ENCODE results near the gene PHEX. TPM values are rescaled to one million over a fixed set of nuclear protein-coding genes. Genes with fewer than 3 reads are reported as not detected.

Gene PHEX
- total and polyA plus RNA-seq, 12 donors: 0.07 to 0.33 (median 0.10) TPM; not detected in 1

- TF ChIP-seq, protein P1, sequence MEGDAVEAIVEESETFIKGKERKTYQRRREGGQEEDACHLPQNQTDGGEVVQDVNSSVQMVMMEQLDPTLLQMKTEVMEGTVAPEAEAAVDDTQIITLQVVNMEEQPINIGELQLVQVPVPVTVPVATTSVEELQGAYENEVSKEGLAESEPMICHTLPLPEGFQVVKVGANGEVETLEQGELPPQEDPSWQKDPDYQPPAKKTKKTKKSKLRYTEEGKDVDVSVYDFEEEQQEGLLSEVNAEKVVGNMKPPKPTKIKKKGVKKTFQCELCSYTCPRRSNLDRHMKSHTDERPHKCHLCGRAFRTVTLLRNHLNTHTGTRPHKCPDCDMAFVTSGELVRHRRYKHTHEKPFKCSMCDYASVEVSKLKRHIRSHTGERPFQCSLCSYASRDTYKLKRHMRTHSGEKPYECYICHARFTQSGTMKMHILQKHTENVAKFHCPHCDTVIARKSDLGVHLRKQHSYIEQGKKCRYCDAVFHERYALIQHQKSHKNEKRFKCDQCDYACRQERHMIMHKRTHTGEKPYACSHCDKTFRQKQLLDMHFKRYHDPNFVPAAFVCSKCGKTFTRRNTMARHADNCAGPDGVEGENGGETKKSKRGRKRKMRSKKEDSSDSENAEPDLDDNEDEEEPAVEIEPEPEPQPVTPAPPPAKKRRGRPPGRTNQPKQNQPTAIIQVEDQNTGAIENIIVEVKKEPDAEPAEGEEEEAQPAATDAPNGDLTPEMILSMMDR (IDR thresholded peaks at IDR 0.05): no peak
- TF ChIP-seq POLR2A (IDR thresholded peaks at IDR 0.05): no peak
- Histone ChIP-seq H3K36me3 (replicated peaks in 1 of 2) (no peaks in the 10 kb centered on the region), H3K27me3 (peaks cover 6% of the 10 kb centered on the region), H3K4me3 (no peak overlapping the region), H3K27ac (no peak overlapping the region), H3K4me1 (replicated peaks in 1 of 2) (no peaks in the 10 kb centered on the region), H3K9me3 (replicated peaks in 1 of 3) (no peaks in the 10 kb centered on the region)
- intact Hi-C loops (cut with DNase I): no loop called here
- no peak for DNase-seq
Observed at GRCh38 chrX:22203186-22203585, 171.1 kb downstream of the PHEX start.

GRCh38 chrX:22206781-22207180 is 174.7 kb downstream of the PHEX start:
- Histone ChIP-seq H3K4me3 (no peak overlapping the region), H3K4me1 (replicated peaks in 1 of 2) (no peaks in the 10 kb centered on the region), H3K9me3 (replicated peaks in 1 of 3) (no peaks in the 10 kb centered on the region), H3K36me3 (replicated peaks in 1 of 2) (no peaks in the 10 kb centered on the region), H3K27me3 (peaks cover 3% of the 10 kb centered on the region), H3K27ac (no peak overlapping the region)
- TF ChIP-seq, protein P1 (IDR thresholded peaks at IDR 0.05): no peak
- 32 to 76% (median 60%) methylated on average over 1 of the region's 1 CpG for WGBS, 4 donors
- intact Hi-C loops (cut with DNase I): no loop called here
- DNase-seq: no peak

DNA sequence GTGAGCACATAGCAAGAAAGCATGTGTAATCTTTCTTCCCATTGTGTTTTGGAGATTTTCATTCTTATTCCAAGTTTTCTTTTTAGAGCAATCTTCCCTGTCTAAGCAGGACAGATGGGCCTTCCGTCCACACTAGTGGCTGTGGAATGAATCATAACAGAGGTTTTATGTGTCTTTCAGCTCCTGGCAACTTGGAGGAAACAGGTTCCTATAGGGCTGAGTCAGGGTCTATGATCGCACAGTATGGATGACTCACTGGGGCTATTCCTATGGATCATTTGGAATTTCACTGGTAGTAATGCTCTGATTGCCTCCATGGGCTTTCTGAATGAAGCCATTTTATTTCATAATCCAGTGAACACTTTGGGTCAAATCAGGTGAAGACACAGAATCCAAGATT is 188.8 kb downstream of the PHEX start:
- H3K4me1 ChIP-seq (replicated peaks in 1 of 2): no peaks in the 10 kb centered on the region
- H3K4me3 ChIP-seq: no peak overlapping the region
- H3K9me3 ChIP-seq (replicated peaks in 1 of 3): no peaks in the 10 kb centered on the region
- intact Hi-C loops (cut with DNase I): no loop called here
- DNase-seq: no peak
- 40 to 92% (median 78%) methylated on average over 1 to 2 of the region's 2 CpGs for whole genome bisulfite sequencing, 4 donors
- TF ChIP-seq, protein P1 (IDR thresholded peaks at IDR 0.05): no peak
- no peak for TF ChIP-seq POLR2A (IDR thresholded peaks at IDR 0.05)
- no peaks in the 10 kb centered on the region for H3K36me3 ChIP-seq (replicated peaks in 1 of 2)
- H3K27me3 ChIP-seq: no peaks in the 10 kb centered on the region
- no peak overlapping the region for H3K27ac ChIP-seq

DNA sequence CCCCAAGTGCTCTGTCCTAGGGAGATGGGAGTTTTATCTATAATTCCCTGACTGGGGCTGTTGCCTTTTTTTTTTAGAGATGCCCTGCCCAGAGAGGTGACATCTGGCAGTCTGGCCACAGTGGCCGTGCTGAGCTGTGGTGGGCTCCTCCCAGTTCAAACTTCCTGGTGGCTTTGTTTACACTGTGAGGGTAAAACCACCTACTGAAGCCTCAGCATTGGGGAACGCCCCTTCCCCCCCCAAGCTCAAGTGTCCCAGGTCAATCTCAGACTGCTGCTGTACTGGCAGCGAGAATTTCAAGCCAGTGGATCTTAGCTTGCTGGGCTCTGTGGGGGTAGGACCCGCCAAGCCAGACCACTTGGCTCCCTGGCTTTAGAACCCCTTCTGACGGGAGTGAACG is 202.3 kb downstream of the PHEX start:
- no peak for DNase-seq
- Histone ChIP-seq H3K27ac (no peak overlapping the region), H3K4me3 (no peak overlapping the region), H3K27me3 (peaks cover 16% of the 10 kb centered on the region), H3K36me3 (replicated peaks in 1 of 2) (no peaks in the 10 kb centered on the region), H3K9me3 (replicated peaks in 1 of 3) (no peaks in the 10 kb centered on the region), H3K4me1 (replicated peaks in 1 of 2) (no peaks in the 10 kb centered on the region)
- intact Hi-C loops (cut with DNase I): no loop called here
- 48 to 100% (median 64%) methylated on average over 2 to 6 of the region's 6 CpGs for WGBS, 4 donors
- no peak for TF ChIP-seq POLR2A (IDR thresholded peaks at IDR 0.05)
- TF ChIP-seq, protein P1 (IDR thresholded peaks at IDR 0.05): no peak

Measured in adrenal gland (tissue), 12 donors.